Osteocyte (in vitro differentiated cells): ENCODE data around the gene TPRKB. TPM values are rescaled to one million over a fixed set of nuclear protein-coding genes. Genes with fewer than 3 reads are reported as not detected.
"Not testable (repeated sequence)": the region's sequence is repeated elsewhere in the genome, so short reads cannot be mapped to it uniquely, and the experiment has no call there.

ENCODE experiments used
- DNase-seq: peaks from one replicate; pipeline ENCODE4 v3.0.0; 2021; ENCODE audit warnings: mixed read lengths; ENCODE audit not compliant: unreplicated experiment; ENCODE audit errors: extremely low spot score
- H3K27ac Mint-ChIP-seq: one replicate; pipeline ENCODE4 v1.8.0; 2021; ENCODE audit warnings: mild to moderate bottlenecking, mixed read lengths; ENCODE audit not compliant: unreplicated experiment
- H3K27me3 Mint-ChIP-seq: one replicate; pipeline ENCODE4 v1.8.0; 2021; ENCODE audit warnings: mixed read lengths; ENCODE audit not compliant: unreplicated experiment
- H3K36me3 Mint-ChIP-seq: one replicate; pipeline ENCODE4 v1.8.0; 2021; ENCODE audit warnings: mixed read lengths; ENCODE audit not compliant: unreplicated experiment
- H3K4me1 Mint-ChIP-seq: one replicate; pipeline ENCODE4 v1.8.0; 2021; ENCODE audit warnings: mixed read lengths; ENCODE audit not compliant: unreplicated experiment
- H3K4me3 Mint-ChIP-seq: one replicate; pipeline ENCODE4 v1.8.0; 2021; ENCODE audit warnings: mild to moderate bottlenecking, moderate library complexity, mixed read lengths; ENCODE audit not compliant: unreplicated experiment
- H3K9me3 Mint-ChIP-seq: one replicate; pipeline ENCODE4 v1.8.0; 2021; ENCODE audit warnings: mixed read lengths; ENCODE audit not compliant: unreplicated experiment
- CTCF ChIP-seq: fragments of 200-600 bp; sonication (generic); IDR thresholded peaks from 2 replicates; pipeline ENCODE4 v1.5.0; 2021; ENCODE audit warnings: antibody characterized with exemption, mild to moderate bottlenecking, moderate library complexity
- long read RNA-seq: library from polyadenylated mRNA; unstranded; transcript quantifications from one replicate; pipeline ENCODE4 v2.0.0, GENCODE V29; 2021
- total RNA-seq: library from RNA; stranded (reverse); gene quantifications from 2 replicates; pipeline ENCODE4 v1.2.1, GENCODE V29; 2021

Gene TPRKB
- 16.2 and 16.7 TPM in 2 replicates for total RNA-seq
- long read RNA-seq, partial matches to known transcripts = 1 of 12 reads
- long read RNA-seq, other reads (novel, unspliced or antisense) = 6 of 12 reads

GRCh38 chr2:73736855-73737779 is at the start of gene TPRKB:
Gene TPRKB, minus strand, starts transcription at chr2:73737345. Its CDS starts 2,776 bp downstream, at chr2:73734569.
- H3K4me1 Mint-ChIP-seq = peaks cover 21% of the 10 kb centered on the region
- H3K27me3 Mint-ChIP-seq = no peaks in the 10 kb centered on the region
- TF ChIP-seq CTCF = no peak
- peak; percentile 97 for DNase-seq
- H3K36me3 Mint-ChIP-seq = peaks cover 18% of the 10 kb centered on the region
- H3K9me3 Mint-ChIP-seq = peaks cover 9% of the 10 kb centered on the region
- peak within 1 kb of the TSS; percentile 92 for H3K27ac Mint-ChIP-seq
- H3K4me3 Mint-ChIP-seq = peak within 1 kb of the TSS; percentile 97

DNA sequence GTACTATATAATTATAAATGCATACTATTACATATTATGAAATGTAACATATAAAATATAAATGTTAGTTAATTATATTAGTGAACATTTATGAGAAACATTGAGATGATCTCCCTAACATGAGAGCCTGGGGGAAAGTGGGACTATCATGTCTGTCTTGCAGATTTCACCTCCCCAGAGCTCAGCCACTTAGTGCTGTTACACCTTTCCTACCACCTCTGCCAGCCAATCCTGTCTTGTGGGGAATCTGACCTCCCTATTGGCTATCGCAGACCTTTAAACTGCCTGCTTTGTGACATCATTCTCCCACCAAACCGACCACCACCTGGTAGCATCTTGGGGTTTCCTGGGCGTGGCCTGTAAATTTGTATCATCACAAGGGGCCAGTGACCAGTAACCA is 46.7 kb upstream of the TPRKB start, which contains the start of gene C2orf78:
TSS of gene C2orf78 (plus strand) at position 301 of the 400 bp plus-strand sequence. CDS start 127 bp downstream, outside the sequence.
- H3K27ac Mint-ChIP-seq, H3K4me1 Mint-ChIP-seq, H3K36me3 Mint-ChIP-seq, H3K9me3 Mint-ChIP-seq, H3K4me3 Mint-ChIP-seq, DNase-seq, H3K27me3 Mint-ChIP-seq: not testable (repeated sequence)

- not testable (repeated sequence) for H3K4me1 Mint-ChIP-seq, H3K4me3 Mint-ChIP-seq, H3K27me3 Mint-ChIP-seq, DNase-seq, H3K36me3 Mint-ChIP-seq, H3K27ac Mint-ChIP-seq, H3K9me3 Mint-ChIP-seq
Measured at GRCh38 chr2:73783402-73783801, 46.3 kb upstream of the TPRKB start.

DNA sequence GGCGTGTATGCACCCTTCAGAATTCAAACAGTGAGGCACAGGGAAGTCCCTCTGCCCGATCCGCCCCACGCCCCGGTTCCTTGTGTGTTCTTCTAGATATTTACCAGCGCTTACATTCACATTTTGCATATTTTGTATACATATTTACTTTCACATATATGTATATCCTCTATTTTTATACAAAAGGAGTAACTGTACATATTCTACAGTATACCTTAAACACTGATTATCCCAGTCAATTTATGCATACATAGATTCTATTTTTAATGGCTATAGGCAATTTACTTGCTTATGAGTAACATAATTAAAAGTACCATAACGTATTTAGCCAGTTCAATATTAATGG is 43.1 kb upstream of the TPRKB start:
- peak overlapping the region; percentile 99 for H3K4me3 Mint-ChIP-seq
- no peak for DNase-seq
- no peak overlapping the region for H3K27ac Mint-ChIP-seq
- H3K36me3 Mint-ChIP-seq = peaks cover 11% of the 10 kb centered on the region
- H3K4me1 Mint-ChIP-seq = peaks cover 20% of the 10 kb centered on the region
- no peaks in the 10 kb centered on the region for H3K27me3 Mint-ChIP-seq
- no peak for TF ChIP-seq CTCF
- no peaks in the 10 kb centered on the region for H3K9me3 Mint-ChIP-seq

- H3K4me3 Mint-ChIP-seq = peak within 1 kb of the TSS; percentile 99
- peak; percentile 91 for TF ChIP-seq CTCF
- H3K4me1 Mint-ChIP-seq = peaks cover 20% of the 10 kb centered on the region
- peak within 1 kb of the TSS; percentile 98 for H3K27ac Mint-ChIP-seq
- peaks cover 15% of the 10 kb centered on the region for H3K36me3 Mint-ChIP-seq
- H3K27me3 Mint-ChIP-seq = no peaks in the 10 kb centered on the region
- peak; percentile 97 for DNase-seq
- no peaks in the 10 kb centered on the region for H3K9me3 Mint-ChIP-seq
Measured at GRCh38 chr2:73779467-73780236, 42.5 kb upstream of the TPRKB start, which contains the start of gene DUSP11. Gene DUSP11, minus strand, starts transcription at chr2:73780103. Its CDS starts 129 bp downstream, at chr2:73779974.

- Mint-ChIP-seq H3K36me3 (peaks cover 22% of the 10 kb centered on the region), H3K4me3 (peak overlapping the region; percentile 99), H3K4me1 (peaks cover 20% of the 10 kb centered on the region), H3K27ac (peak overlapping the region; percentile 98)
- H3K27me3 Mint-ChIP-seq, DNase-seq, H3K9me3 Mint-ChIP-seq: not testable (repeated sequence)
Measured at GRCh38 chr2:73778867-73779466, 41.8 kb upstream of the TPRKB start.
